Stomach (tissue), 9 donors: ENCODE measurements around the gene MYO16. TPM values are rescaled to one million over a fixed set of nuclear protein-coding genes. Genes with fewer than 3 reads are reported as not detected.

Experiments
- DNase-seq, 2 donors: peaks; one replicate each; pipeline versions ENCODE4 v3.0.0 to v3.0.0-alpha.2; 2013 to 2019
- H3K27ac ChIP-seq, 5 donors: fragments of 200-600 bp in 4 of 5; sonication (generic) in 4 of 5; one replicate each; pipeline ENCODE4 v1.5.1; 2013 to 2019; ENCODE audit warnings: mild to moderate bottlenecking in 1 of 5, moderate library complexity in 1 of 5
- H3K27me3 ChIP-seq, 3 donors: fragments of 200-600 bp; sonication (generic); one replicate each; pipeline ENCODE4 v1.5.1; 2017 to 2019; ENCODE audit warnings: mixed run types in 1 of 3
- H3K36me3 ChIP-seq, 4 donors: fragments of 200-600 bp; sonication (generic); 1 replicate in 3 of 4; 2 replicates in 1 of 4; pipeline ENCODE4 v1.5.1; 2016 to 2019
- H3K4me1 ChIP-seq, 4 donors: fragments of 200-600 bp; sonication (generic); one replicate each; pipeline ENCODE4 v1.5.1; 2016 to 2019
- H3K4me3 ChIP-seq, 4 donors: fragments of 200-600 bp; sonication (generic) in 3 of 4; one replicate each; pipeline ENCODE4 v1.5.1; 2016 to 2019; ENCODE audit warnings: mild to moderate bottlenecking in 1 of 4
- H3K9me3 ChIP-seq, 4 donors: fragments of 200-600 bp; sonication (generic); one replicate each; pipeline ENCODE4 v1.5.1; 2016 to 2019
- EP300 ChIP-seq: sonication (generic); formaldehyde crosslinking; IDR thresholded peaks from one replicate; pipeline ENCODE4 v1.6.1; 2017; ENCODE audit warnings: antibody characterized with exemption
- POLR2A ChIP-seq, 4 donors: fragments of 450-650 bp; IDR thresholded peaks; one replicate each; pipeline ENCODE4 v1.6.1; 2016; ENCODE audit warnings: antibody characterized with exemption in 4 of 4, control low read depth in 2 of 4, mild to moderate bottlenecking in 1 of 4, moderate library complexity in 1 of 4
- POLR2AphosphoS5 ChIP-seq, 3 donors: sonication (generic); formaldehyde crosslinking; IDR thresholded peaks; one replicate each; pipeline ENCODE4 v1.6.1; 2016; ENCODE audit warnings: antibody characterized with exemption in 3 of 3
- WGBS, 5 donors: extraction: QIAGEN DNeasy Blood & Tissue Kit in 3 of 5; methylation state at CpG; one replicate each; pipeline versions ENCODE4 v1.1.5 to v1.1.7; 2013 to 2018; 5-methylcytosine and 5-hydroxymethylcytosine counted together
- intact Hi-C: fragments of 100-400 bp; cut with DNase I; formaldehyde crosslinking; loops from one replicate; pipeline ENCODE4 v1.15.1; 2023; ENCODE audit warnings: low total_unique reads
- polyA plus RNA-seq, 3 donors: library from polyadenylated mRNA; stranded (reverse); fragments of 200-250 nt; gene quantifications; one replicate each; pipeline ENCODE4 v1.2.3, GENCODE V29; 2013
- total RNA-seq, 5 donors: library from RNA; depleted of rRNA; stranded (reverse); fragments of >200 nt; gene quantifications; one replicate each; pipeline versions ENCODE4 v1.1.0 to v1.2.3, GENCODE V29; 2014 to 2016
- TF ChIP-seq, protein P1 (sequence below), 7 experiments: fragments of 450-650 bp in 4 of 7; fragments of 200-600 bp in 3 of 7; sonication (generic) in 3 of 7; IDR thresholded peaks; one replicate each; pipeline ENCODE4 v1.5.1; 2016 to 2019; ENCODE audit warnings: antibody characterized with exemption in 7 of 7, control low read depth in 2 of 7, mild to moderate bottlenecking in 1 of 7
- donor health status: healthy with polysubstance abuse.
- donor health status: Bipolar disorder and iron deficiency.
- donor health status: healthy.

MYO16 gene
- total and polyA plus RNA-seq, 8 donors: under 0.01 to 1.8 (median 0.15) TPM; not detected in 3

GRCh38 chr13:109126891-109127641 is 497.7 kb downstream of the MYO16 start:
- Histone ChIP-seq H3K4me1 (no peaks in the 10 kb centered on the region), H3K27ac (no peak overlapping the region), H3K36me3 (no peaks in the 10 kb centered on the region), H3K27me3 (no peaks in the 10 kb centered on the region), H3K4me3 (no peak overlapping the region), H3K9me3 (no peaks in the 10 kb centered on the region)
- WGBS, 5 donors: 82 to 92% (median 86%) methylated on average over 30 to 34 of the region's 34 CpGs
- no peak for DNase-seq
- intact Hi-C loops: no loop called here
- no peak for TF ChIP-seq POLR2AphosphoS5 (IDR thresholded peaks at IDR 0.05)
- TF ChIP-seq, protein P1, sequence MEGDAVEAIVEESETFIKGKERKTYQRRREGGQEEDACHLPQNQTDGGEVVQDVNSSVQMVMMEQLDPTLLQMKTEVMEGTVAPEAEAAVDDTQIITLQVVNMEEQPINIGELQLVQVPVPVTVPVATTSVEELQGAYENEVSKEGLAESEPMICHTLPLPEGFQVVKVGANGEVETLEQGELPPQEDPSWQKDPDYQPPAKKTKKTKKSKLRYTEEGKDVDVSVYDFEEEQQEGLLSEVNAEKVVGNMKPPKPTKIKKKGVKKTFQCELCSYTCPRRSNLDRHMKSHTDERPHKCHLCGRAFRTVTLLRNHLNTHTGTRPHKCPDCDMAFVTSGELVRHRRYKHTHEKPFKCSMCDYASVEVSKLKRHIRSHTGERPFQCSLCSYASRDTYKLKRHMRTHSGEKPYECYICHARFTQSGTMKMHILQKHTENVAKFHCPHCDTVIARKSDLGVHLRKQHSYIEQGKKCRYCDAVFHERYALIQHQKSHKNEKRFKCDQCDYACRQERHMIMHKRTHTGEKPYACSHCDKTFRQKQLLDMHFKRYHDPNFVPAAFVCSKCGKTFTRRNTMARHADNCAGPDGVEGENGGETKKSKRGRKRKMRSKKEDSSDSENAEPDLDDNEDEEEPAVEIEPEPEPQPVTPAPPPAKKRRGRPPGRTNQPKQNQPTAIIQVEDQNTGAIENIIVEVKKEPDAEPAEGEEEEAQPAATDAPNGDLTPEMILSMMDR (IDR thresholded peaks at IDR 0.05): no peak
- no peak for TF ChIP-seq POLR2A (IDR thresholded peaks at IDR 0.05)
- no peak for TF ChIP-seq EP300

- no peak for TF ChIP-seq EP300
- TF ChIP-seq, protein P1 (IDR thresholded peaks at IDR 0.05): no peak
- no peak for TF ChIP-seq POLR2A (IDR thresholded peaks at IDR 0.05)
- H3K4me1 ChIP-seq: no peaks in the 10 kb centered on the region
- WGBS, 5 donors: 74 to 88% (median 81%) methylated on average over 6 of the region's 6 CpGs
- intact Hi-C loops: no loop called here
- no peak overlapping the region for H3K27ac ChIP-seq
- H3K27me3 ChIP-seq: no peaks in the 10 kb centered on the region
- no peak overlapping the region for H3K4me3 ChIP-seq
- no peaks in the 10 kb centered on the region for H3K9me3 ChIP-seq
- no peak for DNase-seq
- H3K36me3 ChIP-seq: no peaks in the 10 kb centered on the region
These were observed 498.7 kb downstream of the MYO16 start for GRCh38 chr13:109128121-109128520.

- no peaks in the 10 kb centered on the region for H3K9me3 ChIP-seq
- H3K4me1 ChIP-seq: no peaks in the 10 kb centered on the region
- 83 to 93% (median 85%) methylated on average over 6 of the region's 6 CpGs for WGBS, 5 donors
- intact Hi-C loops: no loop called here
- H3K36me3 ChIP-seq: no peaks in the 10 kb centered on the region
- H3K4me3 ChIP-seq: no peak overlapping the region
- TF ChIP-seq, protein P1 (IDR thresholded peaks at IDR 0.05): no peak
- H3K27ac ChIP-seq: no peak overlapping the region
- DNase-seq: no peak
- no peaks in the 10 kb centered on the region for H3K27me3 ChIP-seq
These were observed 500.9 kb downstream of the MYO16 start for GRCh38 chr13:109130093-109130835.

DNA sequence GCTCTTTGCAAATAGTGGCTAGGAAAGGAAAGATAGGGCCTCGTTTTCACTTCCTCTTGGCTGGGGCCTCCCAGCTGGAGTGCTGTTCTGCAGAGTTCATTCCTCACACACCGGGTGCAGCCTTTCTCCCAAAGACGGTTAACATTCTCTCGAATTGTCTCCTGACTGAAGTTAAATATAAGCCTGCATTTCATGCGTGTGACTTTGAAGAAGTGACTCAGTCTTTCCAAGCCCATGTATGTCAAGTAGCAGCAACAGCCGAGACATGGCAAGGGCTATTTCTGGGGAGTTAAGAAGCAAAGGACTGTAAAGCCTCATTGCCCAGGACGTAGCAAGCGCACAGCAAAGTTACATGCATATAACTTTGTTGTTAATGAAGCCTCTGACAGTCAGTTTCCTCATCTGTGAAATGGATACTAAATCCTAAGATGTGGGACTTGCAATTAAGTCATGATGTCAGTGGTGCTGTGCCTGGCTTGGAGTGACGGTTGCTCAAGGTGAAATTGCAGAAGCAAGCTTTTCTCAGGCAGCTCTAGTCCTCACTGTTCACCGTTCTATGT is 502.4 kb downstream of the MYO16 start:
- Histone ChIP-seq H3K9me3 (no peaks in the 10 kb centered on the region), H3K4me3 (no peak overlapping the region), H3K27ac (no peak overlapping the region), H3K36me3 (no peaks in the 10 kb centered on the region), H3K27me3 (no peaks in the 10 kb centered on the region), H3K4me1 (no peaks in the 10 kb centered on the region)
- intact Hi-C loops: no loop called here
- TF ChIP-seq, protein P1 (IDR thresholded peaks at IDR 0.05): no peak
- TF ChIP-seq EP300 (no peak), POLR2AphosphoS5 (IDR thresholded peaks at IDR 0.05) (no peak), POLR2A (IDR thresholded peaks at IDR 0.05) (no peak)
- peak in 1 of 2 donors; percentile 69 for DNase-seq
- 31 to 35% (median 33%) methylated on average over 10 of the region's 10 CpGs for WGBS, 5 donors
